ENCODE measurements around the gene KRTAP19-7. TPM values are rescaled to one million over a fixed set of nuclear protein-coding genes. Genes with fewer than 3 reads are reported as not detected.

The KRTAP19-7 gene
- total RNA-seq, 4 donors from 2014 or later = not detected

Small RNAs within 50 kb of the gene (small RNA-seq; reads per million reads assigned to genes)
- gene AP000567.1 (0 reads per million in 3 donors), gene KRTAP19-10P (0 reads per million in 3 donors), gene KRTAP19-11P (0 reads per million in 3 donors), gene KRTAP22-1 (0 reads per million in 3 donors), gene KRTAP22-2 (0 reads per million in 3 donors)

Other genes with a start within 250 kb of the KRTAP19-7 start
- gene KRTAP26-1, start 241.0 kb downstream of the KRTAP19-7 start, total RNA-seq = not detected
- gene KRTAP27-1, start 223.6 kb downstream of the KRTAP19-7 start, total RNA-seq = not detected
- gene KRTAP23-1, start 212.7 kb downstream of the KRTAP19-7 start, total RNA-seq = not detected
- not detected for gene KRTAP13-2, start 189.0 kb downstream of the KRTAP19-7 start, total RNA-seq
- gene KRTAP13-1, start 165.3 kb downstream of the KRTAP19-7 start, total RNA-seq = not detected
- not detected for gene KRTAP13-3, start 135.4 kb downstream of the KRTAP19-7 start, total RNA-seq
- gene KRTAP13-4, start 131.1 kb downstream of the KRTAP19-7 start, total RNA-seq = not detected
- gene KRTAP15-1, start 121.0 kb downstream of the KRTAP19-7 start, total RNA-seq = not detected
- gene KRTAP19-1, start 80.9 kb downstream of the KRTAP19-7 start, total RNA-seq = not detected
- not detected for gene KRTAP19-2, start 73.9 kb downstream of the KRTAP19-7 start, total RNA-seq
- gene KRTAP19-3, start 69.3 kb downstream of the KRTAP19-7 start, total RNA-seq = not detected
- not detected for gene KRTAP19-4, start 64.1 kb downstream of the KRTAP19-7 start, total RNA-seq
- not detected for gene KRTAP19-5, start 59.2 kb downstream of the KRTAP19-7 start, total RNA-seq
- not detected for gene KRTAP19-6, start 19.4 kb downstream of the KRTAP19-7 start, total RNA-seq
- gene KRTAP22-2, start 29.1 kb upstream of the KRTAP19-7 start, total RNA-seq = not detected
- gene KRTAP6-3, start 31.1 kb upstream of the KRTAP19-7 start, total RNA-seq = not detected
- not detected for gene KRTAP6-2, start 37.6 kb upstream of the KRTAP19-7 start, total RNA-seq
- gene KRTAP22-1, start 39.8 kb upstream of the KRTAP19-7 start, total RNA-seq = not detected
- not detected for gene KRTAP6-1, start 52.6 kb upstream of the KRTAP19-7 start, total RNA-seq
- not detected for gene KRTAP20-1, start 55.1 kb upstream of the KRTAP19-7 start, total RNA-seq
- gene KRTAP20-4, start 59.3 kb upstream of the KRTAP19-7 start, total RNA-seq = not detected
- gene KRTAP20-2, start 73.9 kb upstream of the KRTAP19-7 start, total RNA-seq = not detected
- gene KRTAP20-3, start 81.5 kb upstream of the KRTAP19-7 start, total RNA-seq = not detected
- gene KRTAP21-3, start 157.5 kb upstream of the KRTAP19-7 start, total RNA-seq = not detected
- gene KRTAP21-2, start 185.9 kb upstream of the KRTAP19-7 start, total RNA-seq = not detected
- not detected for gene KRTAP21-1, start 194.1 kb upstream of the KRTAP19-7 start, total RNA-seq